Activated T-cell treated with anti-CD3 and anti-CD28 coated beads, Interleukin-2, amount 50 U/mL, for 1 hour (primary cell): Measurements from ENCODE around the gene SDR39U1.

Source experiments
- DNase-seq: peaks from one replicate; pipeline ENCODE4 v3.0.0-alpha.2; 2020

The SDR39U1 gene

GRCh38 chr14:24428628-24429394 lies 13.8 kb downstream of the SDR39U1 start:
- no peak for DNase-seq

GRCh38 chr14:24427537-24428508 lies 14.8 kb downstream of the SDR39U1 start:
- DNase-seq = no peak

- no peak for DNase-seq
Measured at GRCh38 chr14:24426912-24427536, 15.6 kb downstream of the SDR39U1 start.

DNA sequence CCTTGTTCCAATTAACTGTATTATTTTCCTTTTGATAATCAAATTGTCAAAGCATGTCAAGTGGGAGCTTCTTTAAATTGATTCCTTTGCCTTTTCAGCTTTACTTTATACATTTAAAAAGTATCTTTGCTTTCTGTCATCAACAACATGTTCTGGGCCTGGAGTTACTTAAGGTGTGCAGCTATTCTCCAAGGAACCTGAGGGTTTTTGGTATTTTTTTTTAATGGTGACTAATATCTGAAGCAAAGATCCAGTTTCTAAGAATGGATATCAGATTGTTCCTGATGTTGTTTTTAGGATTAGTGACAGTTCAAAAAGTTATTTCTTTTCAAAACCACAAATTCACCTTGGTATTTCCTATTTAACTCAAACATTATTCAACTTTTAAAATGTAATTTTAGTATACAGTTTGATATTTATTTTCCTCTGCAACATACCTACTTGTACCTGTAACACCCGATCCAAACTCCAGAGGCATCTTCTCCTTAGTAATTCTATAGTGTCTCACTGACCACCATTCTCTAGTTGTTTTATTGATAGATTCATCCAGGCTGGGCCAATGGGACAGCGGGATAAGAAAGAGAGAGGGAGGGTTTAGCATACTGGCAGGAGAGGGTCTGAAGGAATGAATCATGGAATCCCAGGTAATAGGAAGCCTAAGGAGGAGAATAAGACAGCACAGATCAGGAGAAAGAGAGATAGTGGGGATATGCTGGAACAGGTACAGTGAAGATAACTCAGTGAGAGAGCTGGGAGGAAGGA lies 16.2 kb downstream of the SDR39U1 start:
- no peak for DNase-seq

GRCh38 chr14:24425704-24426103 lies 16.9 kb downstream of the SDR39U1 start:
- no peak for DNase-seq

DNA sequence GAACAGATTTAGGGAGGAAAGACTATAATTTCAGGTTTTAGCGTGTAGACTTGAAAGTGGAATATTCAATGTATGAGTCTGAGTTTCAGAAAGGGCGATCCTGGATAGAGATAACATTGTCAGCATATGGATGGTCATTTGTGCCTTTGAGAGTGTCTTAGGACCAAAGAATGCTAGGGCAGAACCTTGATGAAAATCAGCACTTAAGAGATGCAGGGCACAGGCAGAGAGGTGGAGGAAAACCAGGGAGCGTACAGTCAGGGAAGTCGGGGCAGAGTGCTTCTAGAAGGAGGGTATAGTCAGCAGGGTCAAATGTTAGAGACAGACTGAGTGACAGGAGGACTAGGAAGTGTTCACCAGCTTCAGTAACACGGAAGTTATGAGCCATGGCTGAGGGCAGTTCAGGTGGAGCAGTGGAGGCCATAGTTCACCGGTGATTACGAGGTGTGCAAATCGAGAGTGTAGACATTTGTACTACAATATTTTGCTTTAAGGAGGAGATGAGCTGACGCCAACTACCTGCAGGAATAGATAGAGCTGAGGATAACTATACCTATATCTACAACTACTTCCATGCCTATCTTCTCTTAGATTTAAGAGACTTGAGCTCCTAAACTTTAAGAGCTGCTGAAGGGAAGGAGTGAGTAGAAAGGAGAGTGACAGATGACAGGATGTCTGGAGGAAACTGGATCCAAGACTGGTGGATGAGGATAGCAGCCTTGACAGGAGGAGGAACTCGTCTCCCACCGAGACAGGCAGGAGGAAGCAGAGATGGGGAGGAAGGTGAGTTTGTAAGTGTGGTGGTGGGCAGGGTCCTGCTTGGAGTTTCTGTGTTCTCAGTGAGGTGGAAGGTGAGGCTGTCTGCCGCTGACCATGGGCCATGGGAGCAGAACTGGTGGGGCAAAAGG lies 19.6 kb downstream of the SDR39U1 start:
- no peak for DNase-seq

GRCh38 chr14:24422261-24422660 lies 20.3 kb downstream of the SDR39U1 start:
- DNase-seq = no peak

DNA sequence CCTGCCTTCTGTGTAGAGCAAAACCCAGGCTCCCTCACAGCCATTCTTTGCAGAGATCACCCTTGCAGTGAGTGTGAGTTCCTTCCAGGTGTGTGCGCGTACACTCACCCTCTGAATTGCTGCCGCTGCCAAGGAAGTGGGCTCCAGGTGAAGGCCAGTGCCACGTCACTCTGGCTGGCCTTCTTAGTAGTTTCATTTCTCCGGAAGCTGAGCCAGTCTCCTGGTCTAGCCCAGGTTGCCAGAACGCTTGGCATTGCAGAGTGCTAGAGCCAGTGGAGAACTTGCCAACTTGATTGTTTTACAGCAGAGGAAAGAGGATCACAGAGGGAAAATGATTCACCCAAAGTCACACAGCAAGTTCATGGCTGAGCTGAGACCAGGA lies 24.1 kb downstream of the SDR39U1 start:
- DNase-seq = no peak

- DNase-seq = no peak
Measured at GRCh38 chr14:24417832-24418491, 24.6 kb downstream of the SDR39U1 start.

GRCh38 chr14:24416932-24417619 lies 25.5 kb downstream of the SDR39U1 start:
- no peak for DNase-seq

DNA sequence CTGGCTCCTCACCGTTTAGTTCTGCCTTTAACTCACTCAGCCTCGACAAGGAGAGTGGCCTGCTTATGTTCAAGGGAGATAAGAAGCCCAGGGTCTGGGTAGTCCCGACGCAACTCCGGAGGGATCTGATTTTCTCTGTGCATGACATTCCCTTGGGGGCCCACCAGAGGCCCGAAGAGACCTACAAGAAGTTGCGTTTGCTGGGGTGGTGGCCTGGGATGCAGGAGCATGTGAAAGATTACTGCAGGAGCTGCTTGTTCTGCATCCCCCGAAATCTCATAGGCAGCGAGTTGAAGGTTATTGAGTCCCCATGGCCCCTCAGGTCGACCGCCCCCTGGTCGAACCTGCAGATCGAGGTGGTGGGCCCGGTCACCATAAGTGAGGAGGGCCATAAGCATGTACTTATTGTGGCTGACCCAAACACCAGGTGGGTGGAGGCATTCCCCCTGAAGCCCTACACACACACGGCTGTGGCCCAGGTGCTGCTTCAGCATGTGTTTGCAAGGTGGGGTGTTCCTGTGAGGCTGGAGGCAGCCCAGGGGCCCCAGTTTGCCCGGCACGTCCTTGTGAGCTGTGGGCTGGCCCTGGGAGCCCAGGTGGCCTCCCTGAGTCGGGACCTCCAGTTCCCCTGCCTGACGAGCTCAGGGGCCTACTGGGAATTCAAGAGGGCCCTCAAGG lies 26.2 kb downstream of the SDR39U1 start:
- no peak for DNase-seq

GRCh38 chr14:24415421-24416253 lies 26.9 kb downstream of the SDR39U1 start:
- DNase-seq = no peak

GRCh38 chr14:24414732-24415420 lies 27.7 kb downstream of the SDR39U1 start:
- no peak for DNase-seq

GRCh38 chr14:24414077-24414476 lies 28.5 kb downstream of the SDR39U1 start:
- DNase-seq = no peak

DNA sequence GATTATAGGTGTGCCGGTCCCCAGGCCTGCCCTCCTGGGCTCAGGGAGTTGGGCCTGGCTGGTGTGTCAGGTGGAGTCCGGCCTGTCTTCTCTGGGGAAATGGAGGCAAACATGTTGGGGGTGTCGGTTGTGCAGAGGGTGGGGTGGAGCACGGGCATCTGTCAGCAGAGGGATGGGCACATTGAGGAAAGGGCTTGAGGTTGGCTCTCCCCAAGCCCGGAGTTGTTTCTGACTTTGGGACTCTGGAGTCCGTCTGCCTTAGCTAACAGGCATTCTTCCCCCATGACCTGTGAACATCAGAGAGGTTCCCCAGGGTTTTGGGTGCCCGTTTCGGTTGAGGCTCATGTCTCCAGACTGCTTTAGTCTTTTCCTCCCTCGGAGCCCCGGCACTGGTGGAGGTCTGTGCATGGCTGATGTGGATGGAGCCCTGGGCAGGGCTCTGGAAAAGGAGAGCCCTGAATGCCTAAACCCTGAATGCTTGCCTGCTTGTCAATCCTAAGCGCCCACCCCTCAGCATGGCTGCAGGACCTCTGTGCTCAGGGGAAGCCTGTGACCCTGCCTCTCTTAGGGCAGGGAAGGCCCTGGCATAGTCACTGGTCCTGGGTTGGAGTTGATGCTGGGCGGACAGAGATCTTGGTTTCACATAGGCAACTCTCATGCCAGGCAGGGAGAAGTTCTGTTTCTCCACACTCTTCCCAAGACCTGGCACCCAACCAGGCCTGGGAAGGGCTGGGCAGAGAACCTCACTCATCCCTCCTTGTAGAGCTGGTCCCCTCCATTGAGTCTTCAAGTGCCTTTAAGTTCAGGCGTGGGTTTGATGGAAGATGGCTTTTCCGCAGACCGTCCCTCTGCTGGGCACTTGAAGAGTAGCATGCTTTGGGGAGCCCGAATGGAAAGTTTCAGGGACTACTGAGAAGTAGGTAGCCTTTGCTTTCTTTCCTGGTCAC lies 30.9 kb downstream of the SDR39U1 start:
- no peak for DNase-seq

DNA sequence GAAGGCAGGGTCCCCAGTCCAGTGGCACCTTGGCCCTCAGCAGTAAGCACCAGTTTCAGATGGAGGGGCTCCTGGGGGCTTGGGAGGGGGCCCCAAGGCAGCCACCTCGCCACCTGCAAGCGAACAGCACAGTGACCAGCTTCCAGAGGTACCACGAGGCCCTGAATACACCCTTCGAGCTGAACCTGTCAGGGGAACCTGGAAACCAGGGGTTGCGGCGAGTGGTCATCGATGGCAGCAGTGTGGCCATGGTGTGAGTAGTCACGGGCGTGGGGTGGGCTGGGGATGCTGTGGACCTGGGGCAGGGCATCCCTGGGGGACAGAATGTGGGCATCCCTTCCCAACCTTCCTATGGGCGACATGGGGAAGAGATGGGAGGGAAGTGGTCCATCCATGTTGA lies 32.6 kb downstream of the SDR39U1 start:
- no peak for DNase-seq

GRCh38 chr14:24409192-24409591 lies 33.4 kb downstream of the SDR39U1 start:
- no peak for DNase-seq
